Left renal pelvis (tissue), 4 donors: ENCODE results near the gene TSKU. TPM values are rescaled to one million over a fixed set of nuclear protein-coding genes. Genes with fewer than 3 reads are reported as not detected.
"Not testable (repeated sequence)": the region's sequence is repeated elsewhere in the genome, so short reads cannot be mapped to it uniquely, and the experiment has no call there.

Source experiments
- DNase-seq, 4 donors: peaks; one replicate each; pipeline ENCODE4 v3.0.0-alpha.2; 2013; ENCODE audit warnings: low read depth in 4 of 4, low spot score in 3 of 4
- polyA plus RNA-seq, 4 donors: library from polyadenylated mRNA; unstranded; fragments of 120-200 nt; gene quantifications; one replicate each; pipeline ENCODE4 v1.2.1, GENCODE V29; 2013; ENCODE audit not compliant: insufficient read length in 4 of 4

TSKU gene
- polyA plus RNA-seq, 4 donors, result 21.5 to 47.8 (median 26.3) TPM

- no peak for DNase-seq
Observed at GRCh38 chr11:76799066-76799804, 16.1 kb downstream of the TSKU start.

- DNase-seq, result no peak
Observed at GRCh38 chr11:76800466-76801200, 17.5 kb downstream of the TSKU start.

- no peak for DNase-seq
Observed at GRCh38 chr11:76801225-76801624, 18.1 kb downstream of the TSKU start.

- no peak for DNase-seq
Observed at GRCh38 chr11:76801736-76802135, 18.6 kb downstream of the TSKU start.

- DNase-seq, result no peak
Observed at GRCh38 chr11:76802151-76802550, 19.0 kb downstream of the TSKU start.

- DNase-seq, result no peak
Observed at GRCh38 chr11:76802621-76803020, 19.5 kb downstream of the TSKU start.

- no peak for DNase-seq
Observed at GRCh38 chr11:76803023-76803422, 19.9 kb downstream of the TSKU start.

DNA sequence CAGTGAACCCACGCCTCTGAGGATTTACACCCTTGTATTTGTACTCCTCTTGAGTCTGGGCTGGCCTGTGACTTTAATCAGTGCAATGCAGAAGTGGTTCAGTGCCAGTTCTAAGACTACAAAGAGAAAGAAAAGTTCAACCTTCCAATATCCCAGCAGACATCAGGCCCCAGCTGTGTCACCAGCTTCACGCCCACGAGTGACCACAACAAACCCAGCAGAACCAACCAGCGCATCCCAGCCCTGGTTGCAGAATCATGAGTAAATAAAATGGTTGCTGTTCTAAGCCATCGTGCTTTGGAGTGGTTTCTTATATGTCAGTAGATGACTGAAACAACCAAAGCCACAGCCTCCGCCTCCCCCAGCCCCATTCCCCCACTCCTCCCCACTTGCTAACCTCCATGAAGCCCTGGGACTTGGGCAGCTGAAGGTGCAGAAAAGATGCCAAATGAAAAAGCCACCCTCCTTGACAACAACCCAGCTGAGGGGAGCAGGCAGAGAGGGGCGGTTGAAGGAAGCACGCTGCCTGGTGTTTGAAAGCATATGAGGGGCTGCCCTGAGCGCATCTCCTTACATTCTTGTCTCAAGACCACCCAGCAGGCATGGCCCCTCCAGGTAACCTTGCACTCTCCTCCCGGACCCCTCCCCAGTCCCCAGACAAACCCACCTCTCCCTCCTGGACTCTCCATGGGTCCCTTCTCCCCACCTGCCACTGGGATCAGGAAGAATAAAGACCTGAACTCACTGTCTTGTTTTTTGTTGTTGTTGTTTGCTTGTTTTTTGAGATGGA is 20.9 kb downstream of the TSKU start:
- no peak for DNase-seq

- DNase-seq, result no peak
Observed at GRCh38 chr11:76805206-76805913, 22.2 kb downstream of the TSKU start.

DNA sequence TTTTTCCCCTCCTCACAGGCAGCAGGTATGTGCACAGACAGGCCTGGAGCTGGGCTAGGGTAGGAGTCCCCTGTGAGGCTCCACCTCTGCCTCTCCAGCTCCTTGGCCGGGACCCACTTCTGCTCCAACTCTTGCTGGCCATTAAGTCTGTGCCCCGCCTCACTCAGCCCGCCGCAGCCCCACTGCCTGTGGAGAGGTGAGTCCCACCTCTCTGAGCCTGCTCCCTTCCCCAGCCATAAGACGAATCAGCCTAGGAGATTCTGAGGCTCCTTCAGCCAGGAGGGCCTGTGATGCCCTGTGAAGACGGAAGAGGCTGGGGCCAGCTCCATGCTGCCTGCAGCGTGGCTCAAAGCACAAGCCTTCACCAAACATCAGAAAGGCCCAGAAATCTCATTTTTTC is 23.0 kb downstream of the TSKU start:
- DNase-seq, result no peak

DNA sequence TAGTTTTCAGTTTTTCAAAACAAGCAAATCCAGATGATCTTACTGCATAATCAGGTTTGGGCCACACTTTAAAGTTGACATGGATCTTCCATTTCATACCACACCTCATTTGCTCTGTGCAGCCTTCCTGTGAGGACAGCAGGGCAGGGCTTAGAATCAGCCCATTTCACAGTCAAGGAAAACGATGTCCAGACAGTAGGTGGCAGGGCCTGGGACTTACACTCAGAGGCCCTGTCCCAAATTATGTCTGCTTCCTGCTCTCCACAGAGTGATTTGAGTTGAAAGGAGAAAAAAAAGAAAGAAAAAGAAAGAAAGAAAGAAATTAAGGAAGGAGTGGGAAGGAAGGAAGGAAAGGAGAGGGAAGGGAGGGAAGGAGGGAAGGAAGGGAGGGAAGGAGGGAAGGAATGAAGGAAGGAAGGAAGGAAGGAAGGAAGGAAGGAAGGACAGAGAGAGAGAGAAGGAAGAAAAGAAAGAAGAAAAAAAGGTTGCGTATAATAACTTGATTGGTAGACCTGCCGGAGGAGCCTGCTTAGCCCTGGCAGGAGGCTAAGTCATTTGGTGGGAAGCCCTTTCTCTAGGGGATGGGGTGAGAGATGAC is 23.6 kb downstream of the TSKU start:
- DNase-seq, result no peak

DNA sequence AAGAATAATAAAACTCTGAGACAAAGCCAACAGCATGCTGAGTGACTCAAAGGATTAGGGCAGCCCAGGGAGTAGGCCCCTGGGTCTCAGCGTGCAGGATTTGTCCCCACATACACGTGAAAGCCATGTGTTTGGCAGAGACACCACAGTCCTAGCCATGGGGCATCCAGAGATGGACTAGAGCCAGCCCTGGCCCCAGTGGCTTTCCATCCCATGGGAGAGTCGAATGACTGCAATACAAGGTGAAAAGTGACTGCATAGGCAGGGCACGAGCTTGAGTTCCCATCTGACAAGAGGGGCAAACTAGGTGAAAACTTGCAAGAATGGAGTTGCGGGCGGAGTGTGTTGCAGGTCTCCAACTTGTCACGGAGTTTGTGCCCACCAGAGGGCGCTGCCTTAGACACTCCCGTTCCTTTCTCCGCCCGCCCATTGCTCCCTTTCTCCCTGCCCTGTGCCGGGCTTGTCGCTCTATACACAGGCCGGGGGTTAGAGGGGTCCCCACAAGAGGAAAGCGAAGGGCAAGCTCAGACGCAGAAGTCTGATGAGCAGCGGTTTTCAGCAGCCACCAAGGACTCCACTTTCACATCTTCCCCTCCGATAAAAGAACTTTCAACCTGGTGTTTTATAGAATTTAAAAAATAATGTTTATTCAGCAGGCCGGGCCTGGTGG is 24.2 kb downstream of the TSKU start:
- no peak for DNase-seq

DNA sequence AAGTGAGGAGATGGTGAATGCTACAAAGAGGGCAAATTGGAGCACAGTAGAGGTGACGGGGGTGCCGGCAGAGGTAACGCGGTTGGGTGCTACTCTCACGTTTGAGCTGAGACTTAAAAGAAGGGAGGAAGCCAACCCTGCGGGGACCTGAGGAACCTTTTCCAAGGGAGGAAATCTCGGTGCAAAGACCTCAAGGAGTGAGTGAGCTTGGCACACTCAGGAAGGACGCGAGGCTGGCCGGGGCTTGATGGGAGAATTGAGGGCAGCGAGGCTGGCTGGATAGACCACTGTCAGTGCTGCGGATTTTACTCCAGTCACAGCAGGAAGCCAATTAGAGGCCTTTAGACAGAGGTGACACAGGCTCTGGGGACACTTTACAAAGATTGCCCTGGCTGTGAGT is 25.0 kb downstream of the TSKU start:
- DNase-seq, result no peak

DNA sequence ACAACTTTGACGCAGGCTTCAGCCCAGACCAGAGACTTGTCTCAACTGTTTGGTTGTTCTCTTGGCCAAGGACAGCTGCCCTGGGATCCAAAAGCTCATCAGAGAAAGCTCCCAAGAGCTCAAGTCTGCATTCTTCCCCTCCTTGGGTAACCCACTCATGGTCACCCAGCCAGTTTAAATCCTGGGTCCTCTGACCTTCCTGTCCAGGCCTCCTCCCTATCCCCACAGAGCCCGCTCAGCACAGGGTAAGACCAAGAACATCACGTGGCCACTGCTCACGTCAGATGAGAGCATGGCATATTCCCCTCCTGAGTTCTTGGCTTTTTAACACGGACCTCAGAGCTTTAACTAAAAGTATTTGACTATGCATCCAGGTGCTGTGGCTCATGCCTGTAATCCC is 25.8 kb downstream of the TSKU start:
- no peak for DNase-seq

- no peak for DNase-seq
Observed at GRCh38 chr11:76810151-76810853, 27.1 kb downstream of the TSKU start.

DNA sequence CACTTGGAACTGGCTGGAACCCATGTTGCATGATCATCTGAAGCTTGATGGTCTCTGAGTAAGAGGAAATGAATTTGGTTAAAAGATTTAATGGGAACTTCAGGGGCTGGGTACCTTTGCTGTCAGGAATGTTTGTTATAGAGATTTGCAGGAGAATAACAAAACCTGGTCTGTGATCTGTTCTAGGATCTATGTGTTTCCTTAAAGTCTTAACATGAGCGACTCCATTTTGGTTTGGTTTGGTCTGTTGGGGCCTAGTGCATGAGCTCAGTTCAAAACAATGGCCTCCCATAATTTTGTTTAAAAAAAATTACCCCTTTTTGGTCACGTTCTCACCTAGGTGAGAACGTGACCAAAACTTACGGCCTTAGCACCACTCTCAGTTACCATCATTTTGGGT is 28.1 kb downstream of the TSKU start:
- DNase-seq, result no peak

DNA sequence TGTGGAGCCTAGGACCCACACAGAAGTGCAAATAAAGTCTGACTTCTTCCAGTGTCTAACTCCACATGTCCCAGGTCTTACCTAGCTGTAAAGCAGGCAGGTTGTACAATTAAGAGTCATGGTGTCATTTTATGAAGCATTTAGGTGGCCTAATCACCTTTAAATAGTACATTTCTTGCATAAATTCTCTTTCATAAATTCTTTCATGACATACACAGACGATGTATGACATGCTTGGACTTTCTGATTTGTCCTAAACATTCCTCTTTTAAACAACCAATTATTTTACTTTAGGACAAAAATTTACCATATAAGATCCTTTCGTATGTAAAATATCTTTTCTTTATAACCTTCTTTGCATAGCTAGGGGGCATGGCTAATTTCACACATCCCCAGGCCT is 31.3 kb downstream of the TSKU start:
- no peak for DNase-seq

GRCh38 chr11:76815678-76816077 is 32.5 kb downstream of the TSKU start:
- not testable (repeated sequence) for DNase-seq

- no peak for DNase-seq
Observed at GRCh38 chr11:76820184-76820566, 37.0 kb downstream of the TSKU start.
